ENCODE data around the gene SPAG5.
A peak's percentile ranks its signal among the peaks of the same experiment; 100 is the strongest.
"Not testable (repeated sequence)": the region's sequence is repeated elsewhere in the genome, so short reads cannot be mapped to it uniquely, and the experiment has no call there.

The SPAG5 gene

GRCh38 chr17:28579526-28579925, 19.3 kb downstream of the SPAG5 start:
- no peak for DNase-seq (ENCODE audit: low read depth)
- TF ChIP-seq CTCF (IDR thresholded peaks at IDR 0.05; ENCODE audit: control insufficient read depth, insufficient read depth, low read depth, low read length, missing control alignments) = no peak
- no peak overlapping the region for H3K4me3 ChIP-seq (ENCODE audit: control insufficient read depth, low read depth, low read length)

GRCh38 chr17:28578246-28579195, 20.3 kb downstream of the SPAG5 start:
- TF ChIP-seq CTCF (IDR thresholded peaks at IDR 0.05; ENCODE audit: control insufficient read depth, insufficient read depth, low read depth, low read length, missing control alignments) = no peak
- no peak overlapping the region for H3K4me3 ChIP-seq (ENCODE audit: control insufficient read depth, low read depth, low read length)
- DNase-seq (ENCODE audit: low read depth) = no peak

- TF ChIP-seq CTCF (IDR thresholded peaks at IDR 0.05; ENCODE audit: control insufficient read depth, insufficient read depth, low read depth, low read length, missing control alignments) = no peak
- H3K4me3 ChIP-seq (ENCODE audit: control insufficient read depth, low read depth, low read length) = no peak overlapping the region
- no peak for DNase-seq (ENCODE audit: low read depth)
Observed at GRCh38 chr17:28577466-28577824, 21.4 kb downstream of the SPAG5 start.

GRCh38 chr17:28576758-28577465, 21.9 kb downstream of the SPAG5 start, which contains the start of gene ALDOC:
ALDOC (minus strand) TSS chr17:28576895; CDS start chr17:28575532, 1,363 bp downstream.
- peak; percentile 63 for DNase-seq (ENCODE audit: low read depth)
- H3K4me3 ChIP-seq (ENCODE audit: control insufficient read depth, low read depth, low read length) = peak within 1 kb of the TSS; percentile 25
- no peak for TF ChIP-seq CTCF (IDR thresholded peaks at IDR 0.05; ENCODE audit: control insufficient read depth, insufficient read depth, low read depth, low read length, missing control alignments)

GRCh38 chr17:28576016-28576415, 22.8 kb downstream of the SPAG5 start:
- not testable (repeated sequence) for DNase-seq (ENCODE audit: low read depth); H3K4me3 ChIP-seq (ENCODE audit: control insufficient read depth, low read depth, low read length)

GRCh38 chr17:28575126-28575795, 23.6 kb downstream of the SPAG5 start:
- TF ChIP-seq CTCF (IDR thresholded peaks at IDR 0.05; ENCODE audit: control insufficient read depth, insufficient read depth, low read depth, low read length, missing control alignments) = no peak
- H3K4me3 ChIP-seq (ENCODE audit: control insufficient read depth, low read depth, low read length) = no peak overlapping the region
- no peak for DNase-seq (ENCODE audit: low read depth)

Data from AG09309 (cell line).